ENCODE data around the gene ADCY4. TPM values are rescaled to one million over a fixed set of nuclear protein-coding genes. Genes with fewer than 3 reads are reported as not detected.
A peak's percentile ranks its signal among the peaks of the same experiment; 100 is the strongest.

ADCY4 gene
- polyA plus RNA-seq, 6 donors from 2014 or later = 0.29 to 0.53 (median 0.32) TPM; not detected in 3

DNA sequence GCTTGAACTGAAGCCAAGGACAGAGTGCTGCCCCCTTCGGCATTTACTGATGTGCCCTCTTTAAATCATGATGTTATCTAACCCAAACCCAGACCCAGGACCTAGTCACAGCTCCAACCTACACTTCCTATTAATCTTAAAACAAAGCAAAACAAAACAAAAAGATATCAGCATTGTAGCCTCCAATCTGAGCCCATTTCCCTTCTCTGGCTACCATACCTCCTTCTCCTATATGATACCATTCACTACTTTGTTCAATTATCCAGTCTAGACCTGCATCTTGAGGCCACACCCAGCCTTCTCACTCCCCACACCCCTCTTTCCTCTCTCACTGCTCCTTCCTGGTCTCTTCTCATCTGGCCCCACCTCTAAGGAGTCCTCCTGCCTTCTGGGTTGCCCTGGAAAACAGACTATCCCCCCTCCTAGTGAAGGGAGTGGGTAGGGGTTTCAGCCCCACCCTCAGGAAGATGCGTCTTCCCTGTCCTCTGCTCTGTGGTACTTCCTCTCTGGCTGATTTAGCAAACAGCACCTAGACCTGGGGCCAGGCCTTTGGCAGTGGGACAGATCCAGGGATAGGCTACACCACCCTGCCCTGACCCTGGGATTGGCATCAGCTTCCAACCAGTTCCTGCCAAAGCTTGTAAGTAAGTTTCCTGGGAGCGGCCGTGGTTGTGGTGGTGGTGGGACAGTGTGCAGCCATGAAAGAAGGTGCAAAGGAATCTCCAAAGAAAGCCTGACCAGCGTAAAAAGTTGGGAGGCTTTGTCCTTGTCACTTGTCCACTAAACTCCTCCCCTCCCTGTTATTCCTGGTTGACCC lies 20.3 kb downstream of the ADCY4 start:
- Mint-ChIP-seq H3K36me3 (peaks cover 4 to 6% of the 10 kb centered on the region in 2 donors), H3K27ac (peak overlapping the region in 4 of 6 donors; percentile 26 to 71 (median 54)), H3K9me3 (no peaks in the 10 kb centered on the region), H3K27me3 (peaks cover 5 to 14% (median 12%) of the 10 kb centered on the region in 3 donors), H3K4me3 (peak overlapping the region in 4 of 8 donors; percentile 33 to 72 (median 60)), H3K4me1 (peaks cover 39 to 45% (median 43%) of the 10 kb centered on the region in 3 donors)
- DNase-seq (no peak), ATAC-seq (ENCODE audit: low read depth in 2 of 2) (no peak)

GRCh38 chr14:24313913-24314312 lies 21.0 kb downstream of the ADCY4 start:
- Mint-ChIP-seq H3K4me1 (peaks cover 42 to 52% (median 49%) of the 10 kb centered on the region in 3 donors), H3K36me3 (peaks cover 0 to 4% of the 10 kb centered on the region in 2 donors), H3K27ac (peak overlapping the region in 2 of 6 donors; percentile 26 to 71), H3K4me3 (peak overlapping the region in 2 of 8 donors; percentile 47 to 65), H3K9me3 (no peaks in the 10 kb centered on the region), H3K27me3 (peaks cover 5 to 7% (median 6%) of the 10 kb centered on the region in 3 donors)
- DNase-seq (no peak), ATAC-seq (ENCODE audit: low read depth in 2 of 2) (no peak)

- H3K36me3 Mint-ChIP-seq = peaks cover 0 to 4% of the 10 kb centered on the region in 2 donors
- no peak for ATAC-seq (ENCODE audit: low read depth in 2 of 2)
- no peak for DNase-seq
- no peaks in the 10 kb centered on the region for H3K9me3 Mint-ChIP-seq
- H3K27ac Mint-ChIP-seq = peak overlapping the region in 3 of 6 donors; percentile 51 to 92 (median 78)
- peaks cover 47 to 62% (median 57%) of the 10 kb centered on the region in 3 donors for H3K4me1 Mint-ChIP-seq
- H3K4me3 Mint-ChIP-seq = peak overlapping the region in 6 of 8 donors; percentile 22 to 78 (median 50)
- H3K27me3 Mint-ChIP-seq = peaks cover 0 to 5% (median 0%) of the 10 kb centered on the region in 3 donors
Measured at GRCh38 chr14:24312736-24313507, 21.9 kb downstream of the ADCY4 start.

GRCh38 chr14:24311837-24312615 lies 22.8 kb downstream of the ADCY4 start:
- peak overlapping the region; percentile 49 to 93 (median 70) for H3K27ac Mint-ChIP-seq
- no peak for ATAC-seq (ENCODE audit: low read depth in 2 of 2)
- H3K4me1 Mint-ChIP-seq = peaks cover 52 to 70% (median 64%) of the 10 kb centered on the region in 3 donors

DNA sequence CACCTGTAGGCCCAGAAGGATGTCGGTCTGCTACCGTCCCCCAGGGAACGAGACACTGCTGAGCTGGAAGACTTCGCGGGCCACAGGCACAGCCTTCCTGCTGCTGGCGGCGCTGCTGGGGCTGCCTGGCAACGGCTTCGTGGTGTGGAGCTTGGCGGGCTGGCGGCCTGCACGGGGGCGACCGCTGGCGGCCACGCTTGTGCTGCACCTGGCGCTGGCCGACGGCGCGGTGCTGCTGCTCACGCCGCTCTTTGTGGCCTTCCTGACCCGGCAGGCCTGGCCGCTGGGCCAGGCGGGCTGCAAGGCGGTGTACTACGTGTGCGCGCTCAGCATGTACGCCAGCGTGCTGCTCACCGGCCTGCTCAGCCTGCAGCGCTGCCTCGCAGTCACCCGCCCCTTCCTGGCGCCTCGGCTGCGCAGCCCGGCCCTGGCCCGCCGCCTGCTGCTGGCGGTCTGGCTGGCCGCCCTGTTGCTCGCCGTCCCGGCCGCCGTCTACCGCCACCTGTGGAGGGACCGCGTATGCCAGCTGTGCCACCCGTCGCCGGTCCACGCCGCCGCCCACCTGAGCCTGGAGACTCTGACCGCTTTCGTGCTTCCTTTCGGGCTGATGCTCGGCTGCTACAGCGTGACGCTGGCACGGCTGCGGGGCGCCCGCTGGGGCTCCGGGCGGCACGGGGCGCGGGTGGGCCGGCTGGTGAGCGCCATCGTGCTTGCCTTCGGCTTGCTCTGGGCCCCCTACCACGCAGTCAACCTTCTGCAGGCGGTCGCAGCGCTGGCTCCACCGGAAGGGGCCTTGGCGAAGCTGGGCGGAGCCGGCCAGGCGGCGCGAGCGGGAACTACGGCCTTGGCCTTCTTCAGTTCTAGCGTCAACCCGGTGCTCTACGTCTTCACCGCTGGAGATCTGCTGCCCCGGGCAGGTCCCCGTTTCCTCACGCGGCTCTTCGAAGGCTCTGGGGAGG lies 23.9 kb downstream of the ADCY4 start, which contains the start of gene LTB4R:
Gene LTB4R (plus strand): TSS at position 857 of the 959 bp plus-strand sequence. CDS start 4,150 bp downstream, outside the sequence.
- Mint-ChIP-seq H3K4me3 (peak within 1 kb of the TSS; percentile 78 to 88 (median 83)), H3K27ac (peak within 1 kb of the TSS; percentile 78 to 93 (median 90)), H3K4me1 (peaks cover 52 to 70% (median 64%) of the 10 kb centered on the region in 3 donors), H3K9me3 (no peaks in the 10 kb centered on the region), H3K36me3 (peaks cover 2 to 4% of the 10 kb centered on the region in 2 donors), H3K27me3 (no peaks in the 10 kb centered on the region)
- DNase-seq (peak; percentile 80), ATAC-seq (ENCODE audit: low read depth in 2 of 2) (peak; percentile 77 to 80)

More at GRCh38 chr14:24311837-24312615, 22.8 kb downstream of the ADCY4 start:
- DNase-seq = no peak
- no peaks in the 10 kb centered on the region for H3K27me3 Mint-ChIP-seq
- no peaks in the 10 kb centered on the region for H3K36me3 Mint-ChIP-seq
- peak overlapping the region; percentile 78 to 88 (median 83) for H3K4me3 Mint-ChIP-seq
- H3K9me3 Mint-ChIP-seq = no peaks in the 10 kb centered on the region

DNA sequence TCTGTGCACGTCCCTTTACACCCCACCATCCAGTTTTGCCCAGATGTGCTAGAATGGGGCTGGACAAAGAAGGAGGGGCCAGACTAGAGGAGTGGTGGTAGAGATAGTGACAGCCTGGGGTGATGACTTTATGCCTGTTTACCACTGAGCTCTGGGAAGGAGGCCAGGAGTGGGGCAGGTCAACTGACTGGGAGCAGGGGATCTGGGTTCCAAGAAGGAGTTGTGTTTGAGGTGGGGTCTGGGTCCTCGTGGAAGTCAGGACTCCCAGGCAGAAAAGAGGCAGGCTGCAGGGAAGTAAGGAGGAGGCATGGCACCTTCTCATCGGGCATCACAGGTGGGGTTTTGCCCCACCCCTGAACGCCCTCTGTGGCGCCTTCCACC lies 24.6 kb downstream of the ADCY4 start:
- no peaks in the 10 kb centered on the region for H3K27me3 Mint-ChIP-seq
- ATAC-seq (ENCODE audit: low read depth in 2 of 2) (no peak), DNase-seq (no peak)
- H3K4me1 Mint-ChIP-seq = peaks cover 52 to 70% (median 64%) of the 10 kb centered on the region in 3 donors
- H3K9me3 Mint-ChIP-seq = no peaks in the 10 kb centered on the region
- H3K4me3 Mint-ChIP-seq = peak overlapping the region; percentile 78 to 88 (median 83)
- H3K27ac Mint-ChIP-seq = peak overlapping the region; percentile 78 to 93 (median 90)
- peaks cover 4 to 9% of the 10 kb centered on the region in 2 donors for H3K36me3 Mint-ChIP-seq

- H3K27ac Mint-ChIP-seq = peak within 1 kb of the TSS; percentile 78 to 93 (median 90)
- no peak for DNase-seq
- H3K4me1 Mint-ChIP-seq = peaks cover 50 to 68% (median 65%) of the 10 kb centered on the region in 3 donors
- no peaks in the 10 kb centered on the region for H3K9me3 Mint-ChIP-seq
- peaks cover 8 to 14% of the 10 kb centered on the region in 2 donors for H3K36me3 Mint-ChIP-seq
- no peaks in the 10 kb centered on the region for H3K27me3 Mint-ChIP-seq
- ATAC-seq (ENCODE audit: low read depth in 2 of 2) = no peak
- peak within 1 kb of the TSS; percentile 78 to 88 (median 83) for H3K4me3 Mint-ChIP-seq
Measured at GRCh38 chr14:24309538-24310264, 25.2 kb downstream of the ADCY4 start, which contains the start of gene LTB4R2. Gene LTB4R2, plus strand, starts transcription at chr14:24310140. Its CDS starts 525 bp downstream, at chr14:24310665.

DNA sequence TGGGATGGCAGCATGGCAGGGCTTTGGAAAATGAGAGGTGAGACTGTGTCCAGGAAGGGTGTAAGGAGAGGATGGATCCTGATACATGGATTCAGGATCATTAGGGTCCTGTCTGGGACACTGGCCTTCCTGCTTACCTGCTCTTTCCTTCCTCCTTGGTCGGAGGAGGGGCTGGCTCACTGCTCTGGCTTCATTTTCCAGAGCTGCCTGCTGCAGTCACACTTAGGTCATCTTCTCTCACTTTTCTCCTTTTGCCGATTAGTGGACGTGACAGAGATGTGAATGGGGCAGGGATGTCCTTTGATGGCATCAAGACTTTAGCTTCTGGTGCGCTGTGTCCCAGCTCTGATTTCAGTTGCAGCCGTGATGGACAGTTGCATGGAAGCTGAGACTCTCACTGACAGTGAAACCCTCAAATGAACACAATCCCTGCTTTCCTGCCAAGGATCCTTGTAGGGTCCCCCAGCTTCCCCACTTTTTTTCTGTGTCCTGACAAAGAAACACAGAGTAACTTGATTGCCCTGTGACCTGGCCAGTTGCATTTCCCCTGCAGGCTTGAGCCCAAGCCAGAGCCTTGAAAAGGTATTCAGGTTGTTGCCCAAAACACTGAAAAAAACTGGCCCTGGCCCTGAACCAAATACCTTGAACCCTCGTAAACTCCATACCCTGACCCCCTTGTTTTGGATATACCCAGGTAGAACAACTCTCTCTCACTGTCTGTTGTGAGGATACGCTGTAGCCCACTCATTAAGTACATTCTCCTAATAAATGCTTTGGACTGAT lies 26.3 kb downstream of the ADCY4 start:
- peaks cover 39 to 57% (median 53%) of the 10 kb centered on the region in 3 donors for H3K4me1 Mint-ChIP-seq
- H3K27ac Mint-ChIP-seq = peak overlapping the region; percentile 12 to 99 (median 84)
- peak overlapping the region in 6 of 8 donors; percentile 0 to 60 (median 21) for H3K4me3 Mint-ChIP-seq
- H3K9me3 Mint-ChIP-seq = no peaks in the 10 kb centered on the region
- peaks cover 10 to 19% of the 10 kb centered on the region in 2 donors for H3K36me3 Mint-ChIP-seq
- no peaks in the 10 kb centered on the region for H3K27me3 Mint-ChIP-seq
- no peak for DNase-seq
- no peak for ATAC-seq (ENCODE audit: low read depth in 2 of 2)

GRCh38 chr14:24307575-24308341 lies 27.1 kb downstream of the ADCY4 start, which contains the start of gene CIDEB:
Gene CIDEB, minus strand, starts transcription at chr14:24307977. Its CDS starts 119 bp downstream, at chr14:24307858.
- ATAC-seq (ENCODE audit: low read depth in 2 of 2) (peak; percentile 5 to 11), DNase-seq (peak; percentile 65)
- Mint-ChIP-seq H3K4me3 (peak within 1 kb of the TSS in 6 of 8 donors; percentile 0 to 64 (median 25)), H3K27ac (peak within 1 kb of the TSS; percentile 12 to 99 (median 80)), H3K4me1 (peaks cover 33 to 49% (median 45%) of the 10 kb centered on the region in 3 donors), H3K36me3 (peaks cover 10 to 19% of the 10 kb centered on the region in 2 donors), H3K9me3 (no peaks in the 10 kb centered on the region), H3K27me3 (no peaks in the 10 kb centered on the region)

DNA sequence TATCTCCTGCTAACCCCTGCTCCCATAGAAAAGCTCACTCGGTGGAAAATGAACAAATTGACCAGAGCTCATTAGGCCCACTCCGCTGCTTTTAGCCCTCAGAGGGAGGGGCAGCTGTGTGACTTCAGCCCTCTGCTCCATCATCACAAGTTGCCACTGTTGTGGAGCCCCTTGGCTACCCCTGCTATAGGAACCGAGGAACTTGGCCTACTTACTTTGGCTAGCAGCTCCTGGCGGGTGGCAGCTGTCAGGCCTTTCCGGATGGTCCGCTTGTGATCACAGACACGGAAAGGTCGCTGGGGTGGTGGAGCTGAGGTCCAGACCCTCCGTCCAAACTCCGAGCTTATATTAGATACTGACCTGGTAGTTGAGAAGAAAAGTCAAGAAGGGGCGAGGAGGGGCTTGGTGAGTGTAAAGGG lies 27.7 kb downstream of the ADCY4 start:
- H3K27ac Mint-ChIP-seq = peak overlapping the region in 4 of 6 donors; percentile 77 to 99 (median 85)
- peaks cover 30 to 47% (median 39%) of the 10 kb centered on the region in 3 donors for H3K4me1 Mint-ChIP-seq
- H3K9me3 Mint-ChIP-seq = no peaks in the 10 kb centered on the region
- no peaks in the 10 kb centered on the region for H3K27me3 Mint-ChIP-seq
- peak overlapping the region in 1 of 8 donors; percentile 64 for H3K4me3 Mint-ChIP-seq
- DNase-seq (no peak), ATAC-seq (ENCODE audit: low read depth in 2 of 2) (no peak)
- peaks cover 10 to 19% of the 10 kb centered on the region in 2 donors for H3K36me3 Mint-ChIP-seq
